Measurements from ENCODE around the gene PLEKHJ1. TPM values are rescaled to one million over a fixed set of nuclear protein-coding genes. Genes with fewer than 3 reads are reported as not detected.
"Not testable (repeated sequence)": the region's sequence is repeated elsewhere in the genome, so short reads cannot be mapped to it uniquely, and the experiment has no call there.

PLEKHJ1 gene
- total RNA-seq, 1 donor from 2014 or later = 34.2 TPM

- intact Hi-C loops (cut with DNase I) = no loop called here
- ATAC-seq (no peak), DNase-seq (ENCODE audit: low spot score) (no peak)
These were observed 23.0 kb downstream of the PLEKHJ1 start for GRCh38 chr19:2212861-2213711.

GRCh38 chr19:2210987-2211740, 25.0 kb downstream of the PLEKHJ1 start:
- DNase-seq (ENCODE audit: low spot score) (no peak), ATAC-seq (no peak)
- intact Hi-C loops (cut with DNase I) = no loop called here

GRCh38 chr19:2210206-2210605, 25.9 kb downstream of the PLEKHJ1 start:
- DNase-seq (ENCODE audit: low spot score) (no peak), ATAC-seq (no peak)
- intact Hi-C loops (cut with DNase I) = no loop called here

DNA sequence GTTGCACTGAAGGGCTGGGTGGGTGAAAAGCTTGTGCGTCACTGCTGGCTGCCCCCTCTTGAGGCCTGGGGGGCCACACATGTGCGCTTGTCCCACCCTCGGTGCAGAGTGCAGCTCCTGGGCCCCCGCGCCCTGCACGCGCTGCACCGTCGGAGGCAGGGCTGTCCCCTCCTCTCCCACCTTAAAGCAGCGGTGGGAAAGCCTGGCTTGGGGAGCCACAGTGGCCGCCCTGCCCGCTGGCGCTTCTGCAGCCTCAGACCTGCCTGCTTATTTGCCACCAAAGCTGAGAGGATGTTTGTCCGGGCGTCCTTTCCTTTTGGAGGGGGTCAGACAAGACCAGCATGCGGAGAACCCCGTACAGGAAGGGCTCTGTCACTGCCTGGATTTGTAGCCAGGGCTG, 26.7 kb downstream of the PLEKHJ1 start:
- ATAC-seq (no peak), DNase-seq (ENCODE audit: low spot score) (no peak)
- intact Hi-C loops (cut with DNase I) = no loop called here

DNA sequence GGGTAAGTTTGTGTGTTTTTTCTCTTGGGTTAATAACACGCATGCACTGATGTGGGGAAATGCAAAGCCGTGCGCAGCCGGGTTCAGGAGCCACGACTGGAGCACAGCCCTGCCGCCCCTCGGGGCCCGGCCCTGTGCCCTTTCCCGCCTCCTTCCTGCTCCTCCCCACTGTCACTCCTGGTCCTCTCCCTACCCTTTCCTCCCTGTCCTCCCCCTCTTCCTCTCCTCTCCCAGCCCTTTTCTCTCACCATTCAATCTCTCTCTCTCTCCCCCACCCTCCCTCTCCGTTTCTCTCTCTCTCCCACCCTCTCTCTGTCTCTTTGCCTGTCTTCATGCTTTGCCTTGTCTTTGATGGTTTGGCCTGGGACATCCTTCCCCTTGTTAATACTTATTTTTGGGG, 27.2 kb downstream of the PLEKHJ1 start:
- peak; percentile 80 for ATAC-seq
- DNase-seq (ENCODE audit: low spot score) = no peak
- intact Hi-C loops (cut with DNase I) = no loop called here

DNA sequence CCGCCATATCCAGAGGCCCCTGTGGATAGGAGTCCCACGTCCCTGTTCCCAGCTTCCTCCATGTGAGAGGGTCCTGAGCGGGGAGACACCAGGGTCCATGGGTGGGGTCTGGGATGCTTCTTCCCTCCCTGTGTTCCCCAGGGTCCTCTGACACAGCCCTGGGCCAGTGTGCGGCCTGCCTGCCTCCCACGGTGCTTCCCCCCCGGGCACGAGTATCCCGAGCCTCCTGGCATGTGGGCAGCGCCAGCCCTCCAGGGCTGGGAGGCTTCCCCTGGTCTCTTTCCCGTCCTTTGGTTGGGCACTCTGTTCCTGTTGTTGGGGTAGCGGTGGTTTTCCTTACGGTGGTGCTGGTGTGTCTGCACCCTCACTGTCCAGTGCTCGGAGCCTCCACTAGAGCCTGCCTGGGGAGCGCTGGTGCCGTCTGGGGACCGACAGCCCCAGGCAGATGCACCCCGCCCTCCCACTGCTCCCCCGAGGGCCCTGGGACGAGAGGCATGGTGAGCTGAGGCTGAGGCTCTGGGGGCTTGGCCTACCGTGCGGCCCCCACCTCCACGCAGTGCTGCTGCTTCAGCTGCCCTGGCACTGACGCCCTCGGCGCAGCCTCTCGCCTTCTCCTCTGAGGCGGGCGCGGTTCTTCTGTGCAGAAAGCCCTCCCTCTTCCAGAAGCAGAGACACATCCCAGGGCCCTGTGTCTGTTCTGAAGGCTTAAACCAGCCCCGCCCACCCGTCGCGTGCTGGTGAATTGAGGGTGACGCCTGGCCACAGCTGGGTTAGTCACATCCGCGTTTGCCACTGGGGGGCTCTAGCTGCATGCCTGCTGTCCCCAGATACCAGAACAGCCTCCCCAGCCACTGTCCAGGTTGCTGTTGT, 27.9 kb downstream of the PLEKHJ1 start:
- intact Hi-C loops (cut with DNase I) = no loop called here
- peak; percentile 80 for ATAC-seq
- peak; percentile 75 for DNase-seq (ENCODE audit: low spot score)

DNA sequence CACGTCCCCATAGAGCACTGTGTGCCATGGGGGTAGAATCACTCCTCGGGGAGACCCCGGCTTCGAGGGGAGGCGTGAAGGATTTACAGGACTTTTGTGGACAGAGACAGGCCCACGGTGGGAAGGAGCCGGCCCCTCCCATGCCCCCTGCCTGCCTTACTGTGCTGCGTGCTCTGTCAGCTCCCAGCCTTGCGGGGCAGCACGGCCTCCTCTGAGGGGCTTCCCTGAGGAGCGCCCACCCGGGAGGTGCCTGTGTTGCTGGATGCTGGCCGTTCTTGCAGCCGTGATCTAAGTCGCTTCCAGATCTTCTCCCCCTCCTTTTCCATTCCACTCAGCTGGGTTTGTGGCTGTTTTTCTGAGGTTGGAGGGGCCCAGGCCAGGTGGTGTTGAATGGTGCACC, 29.1 kb downstream of the PLEKHJ1 start:
- ATAC-seq (no peak), DNase-seq (ENCODE audit: low spot score) (no peak)
- intact Hi-C loops (cut with DNase I) = no loop called here

DNA sequence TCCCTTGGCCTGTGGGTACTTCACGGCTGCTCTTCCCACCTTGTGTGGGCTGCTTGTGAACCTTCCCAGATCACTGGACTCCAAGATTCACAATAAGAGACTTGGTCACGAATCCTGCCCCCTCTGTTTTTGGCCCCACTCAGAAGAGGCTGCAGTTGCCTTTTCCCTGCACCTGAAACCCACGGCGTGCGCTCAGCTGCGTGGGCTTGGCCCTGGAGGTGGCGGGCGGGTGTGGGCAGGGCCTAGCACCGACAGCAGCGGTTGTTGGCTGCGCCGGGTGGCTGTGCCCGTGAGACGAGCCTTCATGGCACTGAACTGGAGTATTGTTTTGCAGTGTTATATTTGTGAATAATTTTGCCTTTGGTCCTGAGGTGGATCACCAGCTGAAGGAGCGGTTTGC, 33.8 kb downstream of the PLEKHJ1 start:
- intact Hi-C loops (cut with DNase I) = no loop called here

DNA sequence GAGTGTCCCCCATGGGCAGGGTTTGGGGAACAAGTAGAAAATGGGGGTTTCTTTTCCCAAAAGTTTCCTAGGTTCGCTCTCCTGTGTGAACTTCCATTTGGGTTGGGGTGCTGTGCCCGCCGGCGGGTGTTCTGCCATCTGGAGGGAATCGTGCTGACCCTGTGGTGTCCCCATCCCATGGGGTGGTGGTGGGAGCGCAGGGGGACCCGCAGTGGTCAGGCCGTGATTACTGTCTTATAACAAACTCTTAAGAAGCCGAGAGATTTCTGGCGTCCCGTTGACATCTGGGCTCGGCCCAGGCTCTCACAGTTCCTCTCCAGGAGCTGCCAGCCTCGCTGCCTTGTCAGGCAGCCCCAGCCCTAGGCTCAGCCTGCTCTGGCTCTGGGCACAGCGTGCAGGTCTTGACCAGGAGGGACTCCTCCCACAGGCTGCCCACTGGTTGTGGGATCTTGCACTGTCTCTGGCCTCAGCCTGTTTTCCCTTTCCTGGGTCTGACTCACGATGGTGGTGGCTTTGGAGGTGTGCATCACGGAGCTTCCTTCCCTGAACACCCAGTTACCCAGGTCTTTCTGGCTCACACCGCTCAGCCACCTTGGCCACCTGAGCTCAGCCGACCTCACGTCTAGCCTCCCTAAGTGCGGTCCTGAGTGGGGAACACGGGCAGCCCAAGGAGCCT, 34.5 kb downstream of the PLEKHJ1 start:
- ATAC-seq (no peak), DNase-seq (ENCODE audit: low spot score) (no peak)
- intact Hi-C loops (cut with DNase I) = no loop called here

More for the DNA sequence above, 33.8 kb downstream of the PLEKHJ1 start:
- DNase-seq (ENCODE audit: low spot score) (no peak), ATAC-seq (no peak)

- intact Hi-C loops (cut with DNase I); DNase-seq (ENCODE audit: low spot score); ATAC-seq: not testable (repeated sequence)
These were observed 35.4 kb downstream of the PLEKHJ1 start for GRCh38 chr19:2200624-2201294.

GRCh38 chr19:2199861-2200623, 36.1 kb downstream of the PLEKHJ1 start:
- ATAC-seq = no peak
- intact Hi-C loops (cut with DNase I) = no loop called here

GRCh38 chr19:2199215-2199614, 36.9 kb downstream of the PLEKHJ1 start:
- intact Hi-C loops (cut with DNase I) = no loop called here
- DNase-seq (ENCODE audit: low spot score) = no peak
- ATAC-seq = no peak

More at GRCh38 chr19:2199861-2200623, 36.1 kb downstream of the PLEKHJ1 start:
- DNase-seq (ENCODE audit: low spot score) = no peak

- no peak for ATAC-seq
- intact Hi-C loops (cut with DNase I) = no loop called here
- DNase-seq (ENCODE audit: low spot score) = no peak
These were observed 37.8 kb downstream of the PLEKHJ1 start for GRCh38 chr19:2198317-2198716.

DNA sequence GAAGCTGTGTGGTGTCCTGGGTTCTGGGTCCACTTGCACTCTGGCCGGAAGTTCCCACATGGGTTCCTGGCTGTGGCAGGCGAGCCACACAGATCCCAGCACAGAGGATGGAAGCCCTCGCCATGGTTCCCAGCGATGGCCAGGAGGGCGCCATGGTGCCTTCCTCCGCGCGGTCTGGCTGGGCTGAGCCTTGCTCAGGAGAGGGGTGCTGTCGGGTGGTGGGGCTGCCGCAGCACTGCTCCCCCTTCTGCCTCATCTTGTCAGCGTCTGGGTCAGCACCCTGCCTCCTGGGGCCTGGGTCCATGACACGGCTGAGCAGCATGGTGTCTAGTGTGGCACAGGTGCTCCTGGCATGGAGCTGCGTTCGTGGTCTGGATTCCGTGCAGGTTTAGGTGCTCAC, 38.9 kb downstream of the PLEKHJ1 start:
- DNase-seq (ENCODE audit: low spot score) (no peak), ATAC-seq (no peak)
- intact Hi-C loops (cut with DNase I) = no loop called here

DNA sequence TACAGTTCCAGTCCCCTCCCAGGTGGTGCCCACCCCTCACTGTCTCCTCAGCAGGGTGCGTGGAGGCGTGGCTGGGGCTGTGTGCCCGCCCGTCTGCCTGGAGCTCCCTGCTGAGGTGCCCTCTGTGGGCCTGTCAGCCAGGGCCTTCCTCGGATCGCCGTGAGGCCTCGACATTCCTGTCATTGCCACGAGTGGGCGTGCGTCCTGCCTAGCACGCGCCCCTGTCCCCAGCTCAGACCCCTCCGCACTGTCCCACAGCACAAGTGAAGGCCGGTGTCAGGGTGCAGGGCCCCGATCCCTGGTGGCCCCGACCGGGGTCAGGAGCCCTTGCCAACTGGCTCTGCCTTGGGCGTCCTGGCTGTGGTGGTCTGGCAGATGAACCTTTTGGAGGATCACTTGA, 40.2 kb downstream of the PLEKHJ1 start:
- intact Hi-C loops (cut with DNase I) = no loop called here
- DNase-seq (ENCODE audit: low spot score) = no peak
- no peak for ATAC-seq

DNA sequence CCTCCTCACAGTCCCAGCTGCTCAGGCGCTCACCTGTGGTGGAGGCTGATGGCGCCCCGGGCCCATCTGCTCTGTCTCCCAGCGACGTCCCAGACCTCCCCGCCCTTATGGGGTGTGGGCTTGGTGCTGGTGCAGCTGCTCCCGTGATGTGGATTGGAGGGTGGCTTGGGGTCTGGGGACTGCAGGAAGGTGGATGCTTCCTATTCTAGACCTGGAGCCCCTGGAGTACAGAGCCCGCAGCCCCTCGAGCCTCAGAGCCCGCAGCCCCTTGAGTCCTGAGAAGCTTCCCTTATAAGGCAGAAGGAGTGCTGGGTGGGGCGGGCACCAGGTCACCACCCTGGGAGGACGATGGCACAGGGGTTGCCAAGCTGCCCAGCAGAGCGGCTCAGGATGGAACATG, 40.8 kb downstream of the PLEKHJ1 start:
- no peak for ATAC-seq
- no peak for DNase-seq (ENCODE audit: low spot score)
- intact Hi-C loops (cut with DNase I) = no loop called here

- intact Hi-C loops (cut with DNase I) = no loop called here
- DNase-seq (ENCODE audit: low spot score) (no peak), ATAC-seq (no peak)
These were observed 41.5 kb downstream of the PLEKHJ1 start for GRCh38 chr19:2194513-2195078.

All from sciatic nerve (tissue), 2 donors.